GM23338 (cell line): Measurements from ENCODE around the gene ZAR1.

ENCODE experiments used
- CREB1 ChIP-seq: fragments of 250-450 bp; sonication (Bioruptor Pico); IDR thresholded peaks from 2 replicates; pipeline ENCODE4 v1.5.0; 2020; ENCODE audit warnings: low read depth, mild to moderate bottlenecking, moderate library complexity
- ETS1 ChIP-seq: IDR thresholded peaks from 2 replicates; pipeline ENCODE4 v1.6.1; 2016; ENCODE audit warnings: antibody characterized with exemption
- EZH2 ChIP-seq: fragments of 200-600 bp; sonication (generic); IDR thresholded peaks from one replicate; pipeline ENCODE4 v1.8.0; 2017; ENCODE audit warnings: antibody characterized with exemption, mild to moderate bottlenecking, low read depth; ENCODE audit not compliant: unreplicated experiment
- EZH2phosphoT487 ChIP-seq: fragments of 200-600 bp; sonication (generic); IDR thresholded peaks from one replicate; pipeline ENCODE4 v1.8.1; 2018; ENCODE audit warnings: antibody characterized with exemption; ENCODE audit not compliant: unreplicated experiment
- JUNB ChIP-seq: IDR thresholded peaks from one replicate; pipeline ENCODE4 v1.6.1; 2016; ENCODE audit warnings: antibody characterized with exemption; ENCODE audit not compliant: unreplicated experiment
- POLR2AphosphoS5 ChIP-seq: IDR thresholded peaks from 2 replicates; pipeline ENCODE4 v1.6.1; 2016; ENCODE audit warnings: antibody characterized with exemption, low read depth
- ZNF331 ChIP-seq: fragments of 250-450 bp; sonication (Bioruptor Pico); IDR thresholded peaks from 2 replicates; pipeline ENCODE4 v1.5.0; 2020; ENCODE audit warnings: low read depth, mild to moderate bottlenecking, moderate library complexity
- TF ChIP-seq, protein P1 (sequence below), 2 experiments: fragments of 200-600 bp in 1 of 2; sonication (generic) in 1 of 2; conservative IDR thresholded peaks; 2 replicates each; pipeline versions ENCODE4 v1.5.1 to v1.6.1; 2016 to 2017; ENCODE audit warnings: antibody characterized with exemption in 2 of 2, low read depth in 2 of 2, mild to moderate bottlenecking in 2 of 2, moderate library complexity in 1 of 2
- TF ChIP-seq, protein P2 (sequence below): IDR thresholded peaks from one replicate; pipeline ENCODE4 v1.6.1; 2018; ENCODE audit warnings: antibody characterized with exemption; ENCODE audit not compliant: unreplicated experiment
- TF ChIP-seq, protein P3 (sequence below): fragments of 250-450 bp; sonication (Bioruptor Pico); IDR thresholded peaks from 2 replicates; pipeline ENCODE4 v1.5.0; 2020; ENCODE audit warnings: mild to moderate bottlenecking, moderate library complexity

DNA sequence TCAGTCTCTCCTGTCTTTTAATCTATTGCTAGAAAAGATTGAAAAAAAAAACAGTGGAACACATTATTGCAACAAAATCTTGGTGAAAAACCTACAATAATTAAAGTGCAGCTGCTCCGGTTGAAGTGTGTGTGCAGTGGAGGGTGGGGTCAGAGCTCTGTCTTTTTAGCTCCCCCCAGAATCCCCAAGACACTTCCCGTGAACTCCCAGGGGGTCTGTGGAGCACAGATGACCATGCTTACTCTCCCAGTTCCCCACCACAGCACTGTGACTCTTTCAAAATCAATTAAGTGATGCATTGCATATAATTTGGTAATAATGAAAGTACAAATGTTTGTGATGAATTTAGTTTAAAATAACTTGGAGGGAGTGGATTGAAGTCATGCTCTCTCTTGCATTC lies 22.6 kb upstream of the ZAR1 start:
- TF ChIP-seq, protein P1, sequence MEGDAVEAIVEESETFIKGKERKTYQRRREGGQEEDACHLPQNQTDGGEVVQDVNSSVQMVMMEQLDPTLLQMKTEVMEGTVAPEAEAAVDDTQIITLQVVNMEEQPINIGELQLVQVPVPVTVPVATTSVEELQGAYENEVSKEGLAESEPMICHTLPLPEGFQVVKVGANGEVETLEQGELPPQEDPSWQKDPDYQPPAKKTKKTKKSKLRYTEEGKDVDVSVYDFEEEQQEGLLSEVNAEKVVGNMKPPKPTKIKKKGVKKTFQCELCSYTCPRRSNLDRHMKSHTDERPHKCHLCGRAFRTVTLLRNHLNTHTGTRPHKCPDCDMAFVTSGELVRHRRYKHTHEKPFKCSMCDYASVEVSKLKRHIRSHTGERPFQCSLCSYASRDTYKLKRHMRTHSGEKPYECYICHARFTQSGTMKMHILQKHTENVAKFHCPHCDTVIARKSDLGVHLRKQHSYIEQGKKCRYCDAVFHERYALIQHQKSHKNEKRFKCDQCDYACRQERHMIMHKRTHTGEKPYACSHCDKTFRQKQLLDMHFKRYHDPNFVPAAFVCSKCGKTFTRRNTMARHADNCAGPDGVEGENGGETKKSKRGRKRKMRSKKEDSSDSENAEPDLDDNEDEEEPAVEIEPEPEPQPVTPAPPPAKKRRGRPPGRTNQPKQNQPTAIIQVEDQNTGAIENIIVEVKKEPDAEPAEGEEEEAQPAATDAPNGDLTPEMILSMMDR (conservative IDR thresholded peaks at IDR 0.05; ENCODE audit: low read depth in 2 of 2) = no peak
- TF ChIP-seq EZH2 = no peak
- TF ChIP-seq ETS1 = no peak
- TF ChIP-seq EZH2phosphoT487 = no peak
- TF ChIP-seq POLR2AphosphoS5 = no peak
- TF ChIP-seq, protein P2, sequence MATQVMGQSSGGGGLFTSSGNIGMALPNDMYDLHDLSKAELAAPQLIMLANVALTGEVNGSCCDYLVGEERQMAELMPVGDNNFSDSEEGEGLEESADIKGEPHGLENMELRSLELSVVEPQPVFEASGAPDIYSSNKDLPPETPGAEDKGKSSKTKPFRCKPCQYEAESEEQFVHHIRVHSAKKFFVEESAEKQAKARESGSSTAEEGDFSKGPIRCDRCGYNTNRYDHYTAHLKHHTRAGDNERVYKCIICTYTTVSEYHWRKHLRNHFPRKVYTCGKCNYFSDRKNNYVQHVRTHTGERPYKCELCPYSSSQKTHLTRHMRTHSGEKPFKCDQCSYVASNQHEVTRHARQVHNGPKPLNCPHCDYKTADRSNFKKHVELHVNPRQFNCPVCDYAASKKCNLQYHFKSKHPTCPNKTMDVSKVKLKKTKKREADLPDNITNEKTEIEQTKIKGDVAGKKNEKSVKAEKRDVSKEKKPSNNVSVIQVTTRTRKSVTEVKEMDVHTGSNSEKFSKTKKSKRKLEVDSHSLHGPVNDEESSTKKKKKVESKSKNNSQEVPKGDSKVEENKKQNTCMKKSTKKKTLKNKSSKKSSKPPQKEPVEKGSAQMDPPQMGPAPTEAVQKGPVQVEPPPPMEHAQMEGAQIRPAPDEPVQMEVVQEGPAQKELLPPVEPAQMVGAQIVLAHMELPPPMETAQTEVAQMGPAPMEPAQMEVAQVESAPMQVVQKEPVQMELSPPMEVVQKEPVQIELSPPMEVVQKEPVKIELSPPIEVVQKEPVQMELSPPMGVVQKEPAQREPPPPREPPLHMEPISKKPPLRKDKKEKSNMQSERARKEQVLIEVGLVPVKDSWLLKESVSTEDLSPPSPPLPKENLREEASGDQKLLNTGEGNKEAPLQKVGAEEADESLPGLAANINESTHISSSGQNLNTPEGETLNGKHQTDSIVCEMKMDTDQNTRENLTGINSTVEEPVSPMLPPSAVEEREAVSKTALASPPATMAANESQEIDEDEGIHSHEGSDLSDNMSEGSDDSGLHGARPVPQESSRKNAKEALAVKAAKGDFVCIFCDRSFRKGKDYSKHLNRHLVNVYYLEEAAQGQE = no peak
- TF ChIP-seq CREB1 = no peak
- TF ChIP-seq JUNB = no peak
- no peak for TF ChIP-seq ZNF331 (CRISPR knock-in tag)
- TF ChIP-seq, protein P3, sequence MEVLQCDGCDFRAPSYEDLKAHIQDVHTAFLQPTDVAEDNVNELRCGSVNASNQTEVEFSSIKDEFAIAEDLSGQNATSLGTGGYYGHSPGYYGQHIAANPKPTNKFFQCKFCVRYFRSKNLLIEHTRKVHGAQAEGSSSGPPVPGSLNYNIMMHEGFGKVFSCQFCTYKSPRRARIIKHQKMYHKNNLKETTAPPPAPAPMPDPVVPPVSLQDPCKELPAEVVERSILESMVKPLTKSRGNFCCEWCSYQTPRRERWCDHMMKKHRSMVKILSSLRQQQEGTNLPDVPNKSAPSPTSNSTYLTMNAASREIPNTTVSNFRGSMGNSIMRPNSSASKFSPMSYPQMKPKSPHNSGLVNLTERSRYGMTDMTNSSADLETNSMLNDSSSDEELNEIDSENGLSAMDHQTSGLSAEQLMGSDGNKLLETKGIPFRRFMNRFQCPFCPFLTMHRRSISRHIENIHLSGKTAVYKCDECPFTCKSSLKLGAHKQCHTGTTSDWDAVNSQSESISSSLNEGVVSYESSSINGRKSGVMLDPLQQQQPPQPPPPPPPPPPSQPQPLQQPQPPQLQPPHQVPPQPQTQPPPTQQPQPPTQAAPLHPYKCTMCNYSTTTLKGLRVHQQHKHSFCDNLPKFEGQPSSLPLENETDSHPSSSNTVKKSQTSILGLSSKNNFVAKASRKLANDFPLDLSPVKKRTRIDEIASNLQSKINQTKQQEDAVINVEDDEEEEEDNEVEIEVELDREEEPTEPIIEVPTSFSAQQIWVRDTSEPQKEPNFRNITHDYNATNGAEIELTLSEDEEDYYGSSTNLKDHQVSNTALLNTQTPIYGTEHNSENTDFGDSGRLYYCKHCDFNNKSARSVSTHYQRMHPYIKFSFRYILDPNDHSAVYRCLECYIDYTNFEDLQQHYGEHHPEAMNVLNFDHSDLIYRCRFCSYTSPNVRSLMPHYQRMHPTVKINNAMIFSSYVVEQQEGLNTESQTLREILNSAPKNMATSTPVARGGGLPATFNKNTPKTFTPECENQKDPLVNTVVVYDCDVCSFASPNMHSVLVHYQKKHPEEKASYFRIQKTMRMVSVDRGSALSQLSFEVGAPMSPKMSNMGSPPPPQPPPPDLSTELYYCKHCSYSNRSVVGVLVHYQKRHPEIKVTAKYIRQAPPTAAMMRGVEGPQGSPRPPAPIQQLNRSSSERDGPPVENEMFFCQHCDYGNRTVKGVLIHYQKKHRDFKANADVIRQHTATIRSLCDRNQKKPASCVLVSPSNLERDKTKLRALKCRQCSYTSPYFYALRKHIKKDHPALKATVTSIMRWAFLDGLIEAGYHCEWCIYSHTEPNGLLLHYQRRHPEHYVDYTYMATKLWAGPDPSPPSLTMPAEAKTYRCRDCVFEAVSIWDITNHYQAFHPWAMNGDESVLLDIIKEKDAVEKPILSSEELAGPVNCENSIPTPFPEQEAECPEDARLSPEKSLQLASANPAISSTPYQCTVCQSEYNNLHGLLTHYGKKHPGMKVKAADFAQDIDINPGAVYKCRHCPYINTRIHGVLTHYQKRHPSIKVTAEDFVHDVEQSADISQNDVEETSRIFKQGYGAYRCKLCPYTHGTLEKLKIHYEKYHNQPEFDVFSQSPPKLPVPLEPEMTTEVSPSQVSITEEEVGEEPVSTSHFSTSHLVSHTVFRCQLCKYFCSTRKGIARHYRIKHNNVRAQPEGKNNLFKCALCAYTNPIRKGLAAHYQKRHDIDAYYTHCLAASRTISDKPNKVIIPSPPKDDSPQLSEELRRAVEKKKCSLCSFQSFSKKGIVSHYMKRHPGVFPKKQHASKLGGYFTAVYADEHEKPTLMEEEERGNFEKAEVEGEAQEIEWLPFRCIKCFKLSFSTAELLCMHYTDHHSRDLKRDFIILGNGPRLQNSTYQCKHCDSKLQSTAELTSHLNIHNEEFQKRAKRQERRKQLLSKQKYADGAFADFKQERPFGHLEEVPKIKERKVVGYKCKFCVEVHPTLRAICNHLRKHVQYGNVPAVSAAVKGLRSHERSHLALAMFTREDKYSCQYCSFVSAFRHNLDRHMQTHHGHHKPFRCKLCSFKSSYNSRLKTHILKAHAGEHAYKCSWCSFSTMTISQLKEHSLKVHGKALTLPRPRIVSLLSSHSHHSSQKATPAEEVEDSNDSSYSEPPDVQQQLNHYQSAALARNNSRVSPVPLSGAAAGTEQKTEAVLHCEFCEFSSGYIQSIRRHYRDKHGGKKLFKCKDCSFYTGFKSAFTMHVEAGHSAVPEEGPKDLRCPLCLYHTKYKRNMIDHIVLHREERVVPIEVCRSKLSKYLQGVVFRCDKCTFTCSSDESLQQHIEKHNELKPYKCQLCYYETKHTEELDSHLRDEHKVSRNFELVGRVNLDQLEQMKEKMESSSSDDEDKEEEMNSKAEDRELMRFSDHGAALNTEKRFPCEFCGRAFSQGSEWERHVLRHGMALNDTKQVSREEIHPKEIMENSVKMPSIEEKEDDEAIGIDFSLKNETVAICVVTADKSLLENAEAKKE (CRISPR knock-in tag) = no peak
